Stimulated activated CD4-positive, alpha-beta T cell treated with anti-CD3 and anti-CD28 coated beads, Interleukin-15, amount 100 ng/mL, for 1 hour (primary cell): ENCODE data around the gene RBM47.

Experiments
- DNase-seq, 2 donors: peaks; one replicate each; pipeline ENCODE4 v3.0.0-alpha.2; 2020; ENCODE audit warnings: low read depth in 1 of 2, low spot score in 1 of 2

The RBM47 gene

GRCh38 chr4:40626183-40626990 is 3.3 kb downstream of the RBM47 start:
- DNase-seq, result no peak

- no peak for DNase-seq
These were observed 6.0 kb downstream of the RBM47 start for GRCh38 chr4:40623707-40624106.

GRCh38 chr4:40622913-40623312 is 6.8 kb downstream of the RBM47 start:
- DNase-seq, result no peak

- DNase-seq, result no peak
These were observed 7.8 kb downstream of the RBM47 start for GRCh38 chr4:40621592-40622512.

- no peak for DNase-seq
These were observed 8.5 kb downstream of the RBM47 start for GRCh38 chr4:40621229-40621591.

- no peak for DNase-seq
These were observed 10.1 kb downstream of the RBM47 start for GRCh38 chr4:40619600-40619999.

- DNase-seq, result no peak
These were observed 11.8 kb downstream of the RBM47 start for GRCh38 chr4:40617872-40618271.

- no peak for DNase-seq
These were observed 15.6 kb downstream of the RBM47 start for GRCh38 chr4:40614031-40614430.

- DNase-seq, result no peak
These were observed 16.2 kb downstream of the RBM47 start for GRCh38 chr4:40613456-40613855.

GRCh38 chr4:40612831-40613230 is 16.8 kb downstream of the RBM47 start:
- DNase-seq, result no peak

- no peak for DNase-seq
These were observed 17.4 kb downstream of the RBM47 start for GRCh38 chr4:40612283-40612682.

GRCh38 chr4:40608628-40609027 is 21.0 kb downstream of the RBM47 start:
- no peak for DNase-seq

GRCh38 chr4:40607221-40607620 is 22.4 kb downstream of the RBM47 start:
- no peak for DNase-seq

GRCh38 chr4:40606239-40606767 is 23.4 kb downstream of the RBM47 start:
- no peak for DNase-seq

GRCh38 chr4:40603281-40603680 is 26.4 kb downstream of the RBM47 start:
- DNase-seq, result no peak

GRCh38 chr4:40601641-40602040 is 28.0 kb downstream of the RBM47 start:
- DNase-seq, result no peak

GRCh38 chr4:40600850-40601249 is 28.8 kb downstream of the RBM47 start:
- no peak for DNase-seq

- no peak for DNase-seq
These were observed 30.2 kb downstream of the RBM47 start for GRCh38 chr4:40599431-40599830.

- no peak for DNase-seq
These were observed 33.1 kb downstream of the RBM47 start for GRCh38 chr4:40596522-40596921.

- DNase-seq, result no peak
These were observed 33.7 kb downstream of the RBM47 start for GRCh38 chr4:40595981-40596380.

GRCh38 chr4:40594261-40595178 is 35.1 kb downstream of the RBM47 start:
- no peak for DNase-seq
